ENCODE measurements around the gene PFKFB4. TPM values are rescaled to one million over a fixed set of nuclear protein-coding genes. Genes with fewer than 3 reads are reported as not detected.

The PFKFB4 gene
- 136 and 240 TPM in 2 replicates for total RNA-seq (2011; cell fraction: chromatin; rRNA removed; ENCODE audit: low replicate concordance)
- total RNA-seq (2011; cell fraction: nucleolus; rRNA removed), result 112 TPM in 2 replicates
- 150 and 164 TPM in 2 replicates for total RNA-seq (2011; cell fraction: nucleoplasm; rRNA removed)
- 15.3 and 16.6 TPM in 2 replicates for total RNA-seq (2014; rRNA removed)
- total RNA-seq (2014; rRNA removed; fragmentation: Illumina TruSeq; extraction: Trizol), result 9.6 and 11.3 TPM in 2 replicates
- 12.9 and 14.7 TPM in 2 replicates for total RNA-seq (2015; rRNA removed; fragmentation: Illumina TruSeq; extraction: Trizol)
- 13.5 and 15.8 TPM in 2 replicates for total RNA-seq (2021)
- 56.3 and 71.4 TPM in 2 replicates for polyA plus RNA-seq (2011; rRNA removed)
- polyA plus RNA-seq (2011; cell fraction: cytosol; rRNA removed), result 69.3 and 79.6 TPM in 2 replicates
- polyA plus RNA-seq (2011; cell fraction: nucleus; rRNA removed), result 150 and 157 TPM in 2 replicates
- polyA plus RNA-seq (2012), result 12.3 and 18.7 TPM in 2 replicates
- polyA plus RNA-seq (2014; fragmentation: Illumina TruSeq; extraction: Trizol), result 13.8 and 14.5 TPM in 2 replicates
- 1 to 10 TPM in 1 of 2 experiments, under 1 TPM in 1; 0.92 to 1.6 TPM for polyA plus RNA-seq (2014; fragmentation: Nextera tagmentation; extraction: Ambion mirVana)
- polyA plus RNA-seq (2014; rRNA removed), result 13.2 and 14.0 TPM in 2 replicates
- 54.0 and 55.4 TPM in 2 replicates for polyA minus RNA-seq (2011; rRNA and poly(A)+ RNA removed)
- polyA minus RNA-seq (2011; cell fraction: cytosol; rRNA and poly(A)+ RNA removed), result 29.7 and 40.0 TPM in 2 replicates
- polyA minus RNA-seq (2011; cell fraction: nucleus; rRNA and poly(A)+ RNA removed), result 42.4 and 62.3 TPM in 2 replicates
- percentile 58 among the genes with signal in this experiment for Bru-seq, nascent RNA
- percentile 61 among the genes with signal in this experiment for BruChase-seq, experiment 1, labeled RNA remaining after a 2-hour chase
- percentile 72 among the genes with signal in this experiment for BruChase-seq, experiment 2, labeled RNA remaining after a 6-hour chase
- long read RNA-seq, experiment 1, transcript PFKFB4-201 (14 exons, 3,586 nt), result major isoform, 9 of 56 reads
- long read RNA-seq, experiment 1, partial matches to known transcripts, result 15 of 56 reads
- long read RNA-seq, experiment 1, other reads (novel, unspliced or antisense), result 32 of 56 reads
- long read RNA-seq, experiment 2, transcript PFKFB4-201 (14 exons, 3,586 nt), result major isoform, 8 of 35 reads
- long read RNA-seq, experiment 2, partial matches to known transcripts, result 5 of 35 reads
- long read RNA-seq, experiment 2, other reads (novel, unspliced or antisense), result 21 of 35 reads
- long read RNA-seq, experiment 3, partial matches to known transcripts, result 2 of 8 reads
- long read RNA-seq, experiment 3, other reads (novel, unspliced or antisense), result 2 of 8 reads

DNA sequence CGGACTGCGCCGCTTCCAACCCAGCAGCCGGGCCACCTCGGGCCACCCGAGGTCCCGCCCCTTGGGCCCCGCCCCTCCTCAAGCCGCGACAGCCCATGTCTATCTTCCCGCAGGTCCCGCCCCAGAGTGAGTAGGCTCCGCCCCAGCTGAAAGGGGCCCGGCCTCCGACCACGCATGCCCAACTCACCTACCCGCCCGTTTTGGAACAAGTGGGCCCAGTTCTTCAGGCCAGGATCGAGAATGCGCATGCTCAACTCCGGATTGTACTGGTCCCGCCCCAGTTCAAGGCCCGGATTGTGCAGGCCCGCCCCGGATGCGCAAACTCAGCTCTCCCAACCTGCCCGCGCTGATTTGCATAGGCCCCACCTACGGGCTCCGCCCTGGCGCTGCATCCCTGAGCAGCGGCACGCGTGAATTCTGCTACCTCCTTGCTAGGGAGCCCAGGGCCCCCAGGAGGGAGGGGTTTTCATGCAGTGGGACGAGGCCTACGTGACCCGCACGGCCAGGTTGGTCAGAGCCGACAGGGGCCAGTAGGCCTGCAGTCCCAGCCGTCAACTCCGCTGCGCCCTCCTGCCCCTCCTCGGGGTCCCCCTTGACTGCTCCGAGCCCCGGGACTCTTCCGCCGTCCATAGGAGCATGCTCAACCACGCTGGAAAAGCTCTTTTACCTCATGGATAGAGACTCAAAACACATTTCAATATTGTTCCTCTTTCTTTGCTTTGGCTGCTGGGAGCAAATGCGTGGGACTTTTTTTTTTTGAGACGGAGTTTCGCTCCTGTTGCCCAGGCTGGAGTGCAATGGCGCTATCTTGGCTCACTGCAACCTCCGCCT lies at the start of gene PFKFB4:
PFKFB4 (minus strand) TSS at position 8 of the 831 bp plus-strand sequence. CDS start 26 bp downstream, outside the sequence.
- WGBS (ENCODE audit: insufficient coverage, low coverage, missing lambda C conversion rate), result 2% methylated on average over 37 of the region's 53 CpGs
- in situ Hi-C loops (cut with MboI), result loop anchor here (5.0 kb wide), 1 partner anchor 90 kb away; a partner anchor contains a TSS
- H3K36me3 ChIP-seq (ENCODE audit: control insufficient read depth, insufficient read depth, low read length), result peaks cover 22% of the 10 kb centered on the region; the same call in 2 of the 3 replicates
- TF ChIP-seq MBD2 (IDR thresholded peaks at IDR 0.05; ENCODE audit: borderline replicate concordance, low read depth) (no peak), FOXK1 (CRISPR knock-in tag; IDR thresholded peaks at IDR 0.05; ENCODE audit: borderline replicate concordance) (0 out of 2 replicates have a peak, but pooled peaks have one; percentile 27), MIER1 (IDR thresholded peaks at IDR 0.05; ENCODE audit: low read depth) (no peak), MEIS2 (IDR thresholded peaks at IDR 0.05; ENCODE audit: partially characterized antibody) (peak; percentile 94)
- TF ChIP-seq, protein P1, sequence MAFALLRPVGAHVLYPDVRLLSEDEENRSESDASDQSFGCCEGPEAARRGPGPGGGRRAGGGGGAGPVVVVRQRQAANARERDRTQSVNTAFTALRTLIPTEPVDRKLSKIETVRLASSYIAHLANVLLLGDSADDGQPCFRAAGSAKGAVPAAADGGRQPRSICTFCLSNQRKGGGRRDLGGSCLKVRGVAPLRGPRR (CRISPR knock-in tag; IDR thresholded peaks at IDR 0.05), result no peak
- TF ChIP-seq, protein P2, sequence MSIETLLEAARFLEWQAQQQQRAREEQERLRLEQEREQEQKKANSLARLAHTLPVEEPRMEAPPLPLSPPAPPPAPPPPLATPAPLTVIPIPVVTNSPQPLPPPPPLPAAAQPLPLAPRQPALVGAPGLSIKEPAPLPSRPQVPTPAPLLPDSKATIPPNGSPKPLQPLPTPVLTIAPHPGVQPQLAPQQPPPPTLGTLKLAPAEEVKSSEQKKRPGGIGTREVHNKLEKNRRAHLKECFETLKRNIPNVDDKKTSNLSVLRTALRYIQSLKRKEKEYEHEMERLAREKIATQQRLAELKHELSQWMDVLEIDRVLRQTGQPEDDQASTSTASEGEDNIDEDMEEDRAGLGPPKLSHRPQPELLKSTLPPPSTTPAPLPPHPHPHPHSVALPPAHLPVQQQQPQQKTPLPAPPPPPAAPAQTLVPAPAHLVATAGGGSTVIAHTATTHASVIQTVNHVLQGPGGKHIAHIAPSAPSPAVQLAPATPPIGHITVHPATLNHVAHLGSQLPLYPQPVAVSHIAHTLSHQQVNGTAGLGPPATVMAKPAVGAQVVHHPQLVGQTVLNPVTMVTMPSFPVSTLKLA (conservative IDR thresholded peaks at IDR 0.05), result peak; percentile 41 to 71; a peak in 2 of 4 replicates
- TF ChIP-seq, protein P3, sequence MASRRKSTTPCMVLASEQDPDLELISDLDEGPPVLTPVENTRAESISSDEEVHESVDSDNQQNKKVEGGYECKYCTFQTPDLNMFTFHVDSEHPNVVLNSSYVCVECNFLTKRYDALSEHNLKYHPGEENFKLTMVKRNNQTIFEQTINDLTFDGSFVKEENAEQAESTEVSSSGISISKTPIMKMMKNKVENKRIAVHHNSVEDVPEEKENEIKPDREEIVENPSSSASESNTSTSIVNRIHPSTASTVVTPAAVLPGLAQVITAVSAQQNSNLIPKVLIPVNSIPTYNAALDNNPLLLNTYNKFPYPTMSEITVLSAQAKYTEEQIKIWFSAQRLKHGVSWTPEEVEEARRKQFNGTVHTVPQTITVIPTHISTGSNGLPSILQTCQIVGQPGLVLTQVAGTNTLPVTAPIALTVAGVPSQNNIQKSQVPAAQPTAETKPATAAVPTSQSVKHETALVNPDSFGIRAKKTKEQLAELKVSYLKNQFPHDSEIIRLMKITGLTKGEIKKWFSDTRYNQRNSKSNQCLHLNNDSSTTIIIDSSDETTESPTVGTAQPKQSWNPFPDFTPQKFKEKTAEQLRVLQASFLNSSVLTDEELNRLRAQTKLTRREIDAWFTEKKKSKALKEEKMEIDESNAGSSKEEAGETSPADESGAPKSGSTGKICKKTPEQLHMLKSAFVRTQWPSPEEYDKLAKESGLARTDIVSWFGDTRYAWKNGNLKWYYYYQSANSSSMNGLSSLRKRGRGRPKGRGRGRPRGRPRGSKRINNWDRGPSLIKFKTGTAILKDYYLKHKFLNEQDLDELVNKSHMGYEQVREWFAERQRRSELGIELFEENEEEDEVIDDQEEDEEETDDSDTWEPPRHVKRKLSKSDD (conservative IDR thresholded peaks at IDR 0.05; ENCODE audit: low read length), result no peak

More for the DNA sequence above, at the start of gene PFKFB4:
- Histone ChIP-seq H3K9me1 (ENCODE audit: control insufficient read depth, insufficient read depth, low read length) (peaks cover 9% of the 10 kb centered on the region), H3K27me3 (ENCODE audit: control insufficient read depth in 2 of 2, insufficient read depth in 2 of 2, low read length in 2 of 2) (no peaks in the 10 kb centered on the region), H3K4me3 (peak within 1 kb of the TSS; percentile 61), H3K9ac (ENCODE audit: insufficient read depth in 1 of 2, low read depth in 2 of 2, low read length in 2 of 2) (peak within 1 kb of the TSS; percentile 71 to 85), H3K27ac (ENCODE audit: extremely low read depth, low read depth, low read length) (peak within 1 kb of the TSS; percentile 74), H2AFZ (ENCODE audit: low read depth, low read length) (peak within 1 kb of the TSS; percentile 89), H3K4me1 (replicated peaks in 1 of 2; ENCODE audit: control insufficient read depth in 2 of 2, insufficient read depth in 2 of 2, low read length in 2 of 2) (peaks cover 49 to 66% of the 10 kb centered on the region in 2 experiments), H4K20me1 (replicated peaks; ENCODE audit: control insufficient read depth, insufficient read depth, low read length) (0 out of 2 replicates have a peak, but pooled peaks cover 6% of the 10 kb centered on the region), H3K79me2 (ENCODE audit: control insufficient read depth, insufficient read depth, low read length) (peaks cover 46% of the 10 kb centered on the region), H3K9me3 (replicated peaks; ENCODE audit: control insufficient read depth, insufficient read depth, low read depth, low read length) (no peaks in the 10 kb centered on the region), H3K4me2 (ENCODE audit: insufficient read depth, low read length) (peak within 1 kb of the TSS; percentile 84)
- ChIA-PET POLR2A (interaction anchor here (0.5 to 1.2 kb wide), 5 partner anchors 41 to 283 kb away, joined by 3 to 4 read pairs (median 3); no protein-coding TSS in a partner anchor), CTCF (ENCODE audit: low intra/inter-chr PET ratio) (no interaction called here)
- intact Hi-C loops (cut with micrococcal nuclease), result loop anchor here (5.0 to 10.0 kb wide), 2 partner anchors 80 to 282 kb away; partner anchors contain the start of gene SLC26A6
- FAIRE-seq (peak; percentile 99), ATAC-seq (peak; percentile 88), DNase-seq (ENCODE audit: extremely low read depth in 1 of 4, low spot score in 3 of 4) (peak; percentile 90 to 97 (median 96))
- BruUV-seq (replicated peaks), result no TSS peak

Measured in K562 (cell line).